Subcutaneous abdominal adipose tissue (tissue), 5 donors: ENCODE data around the gene PHOX2A.
"Not testable (repeated sequence)": the region's sequence is repeated elsewhere in the genome, so short reads cannot be mapped to it uniquely, and the experiment has no call there.

Experiments used
- H3K27ac ChIP-seq: one replicate; pipeline ENCODE4 v1.7.0; 2013; ENCODE audit warnings: low read depth, mild to moderate bottlenecking, inconsistent platforms, low read length, moderate library complexity
- H3K27me3 ChIP-seq, 5 donors: one replicate each; pipeline ENCODE4 v1.7.0; 2013; ENCODE audit warnings: low read length in 5 of 5, inconsistent platforms in 1 of 5; ENCODE audit not compliant: control insufficient read depth in 5 of 5, insufficient read depth in 4 of 5
- H3K36me3 ChIP-seq, 5 donors: one replicate each; pipeline ENCODE4 v1.7.0; 2013; ENCODE audit warnings: low read length in 5 of 5; ENCODE audit not compliant: control insufficient read depth in 5 of 5, insufficient read depth in 5 of 5
- H3K4me1 ChIP-seq, 5 donors: one replicate each; pipeline ENCODE4 v1.7.0; 2013; ENCODE audit warnings: low read length in 5 of 5, mild to moderate bottlenecking in 3 of 5, moderate library complexity in 1 of 5; ENCODE audit not compliant: control insufficient read depth in 5 of 5, insufficient read depth in 5 of 5
- H3K4me3 ChIP-seq, 5 donors: one replicate each; pipeline ENCODE4 v1.7.0; 2013; ENCODE audit warnings: low read length in 5 of 5, low read depth in 1 of 5
- H3K9ac ChIP-seq, 5 donors: one replicate each; pipeline ENCODE4 v1.7.0; 2013; ENCODE audit warnings: low read length in 5 of 5, mild to moderate bottlenecking in 4 of 5, moderate library complexity in 3 of 5
- H3K9me3 ChIP-seq, 5 donors: one replicate each; pipeline ENCODE4 v1.7.0; 2013; ENCODE audit warnings: low read length in 5 of 5; ENCODE audit not compliant: control insufficient read depth in 5 of 5
- donor health status: healthy.
- donor health status: healthy.
- donor health status: healthy.
- donor health status: healthy.
- donor health status: healthy.

Gene PHOX2A

GRCh38 chr11:72244060-72244360 lies at the start of gene PHOX2A:
PHOX2A (minus strand) TSS chr11:72244176; CDS start chr11:72244004, 172 bp downstream.
- Histone ChIP-seq H3K36me3 (no peaks in the 10 kb centered on the region), H3K9ac (no peak within 1 kb of the TSS), H3K9me3 (no peaks in the 10 kb centered on the region), H3K4me1 (peaks cover 4 to 29% (median 22%) of the 10 kb centered on the region in 5 donors), H3K27ac (no peak within 1 kb of the TSS), H3K4me3 (no peak within 1 kb of the TSS), H3K27me3 (peaks cover 39 to 50% (median 47%) of the 10 kb centered on the region in 5 donors)

GRCh38 chr11:72293391-72293790 lies 49.4 kb upstream of the PHOX2A start:
- Histone ChIP-seq H3K4me1 (peaks cover 0 to 20% (median 3%) of the 10 kb centered on the region in 5 donors), H3K27me3 (no peaks in the 10 kb centered on the region), H3K9me3 (no peaks in the 10 kb centered on the region), H3K27ac (no peak overlapping the region), H3K4me3 (no peak overlapping the region), H3K9ac (no peak overlapping the region), H3K36me3 (peaks cover 0 to 57% (median 41%) of the 10 kb centered on the region in 5 donors)

- Histone ChIP-seq H3K4me1 (peaks cover 0 to 20% (median 3%) of the 10 kb centered on the region in 5 donors), H3K9ac (no peak overlapping the region), H3K9me3 (no peaks in the 10 kb centered on the region), H3K4me3 (no peak overlapping the region), H3K27ac (no peak overlapping the region), H3K27me3 (no peaks in the 10 kb centered on the region), H3K36me3 (peaks cover 0 to 46% (median 30%) of the 10 kb centered on the region in 5 donors)
Observed at GRCh38 chr11:72292106-72292785, 48.3 kb upstream of the PHOX2A start.

- H3K4me1 ChIP-seq = peaks cover 0 to 20% (median 3%) of the 10 kb centered on the region in 5 donors
- H3K4me3 ChIP-seq, H3K27ac ChIP-seq, H3K27me3 ChIP-seq, H3K9me3 ChIP-seq, H3K9ac ChIP-seq: not testable (repeated sequence)
- peaks cover 0 to 33% (median 29%) of the 10 kb centered on the region in 5 donors for H3K36me3 ChIP-seq
Observed at GRCh38 chr11:72290741-72291140, 46.8 kb upstream of the PHOX2A start.

GRCh38 chr11:72287293-72287692 lies 43.3 kb upstream of the PHOX2A start:
- Histone ChIP-seq H3K36me3 (peaks cover 0 to 2% (median 0%) of the 10 kb centered on the region in 5 donors), H3K27me3 (peaks cover 0 to 7% (median 0%) of the 10 kb centered on the region in 5 donors), H3K4me3 (no peak overlapping the region), H3K9me3 (peaks cover 0 to 3% (median 0%) of the 10 kb centered on the region in 5 donors), H3K4me1 (peaks cover 0 to 9% (median 0%) of the 10 kb centered on the region in 5 donors), H3K27ac (no peak overlapping the region), H3K9ac (no peak overlapping the region)

GRCh38 chr11:72283947-72284346 lies 40.0 kb upstream of the PHOX2A start:
- no peaks in the 10 kb centered on the region for H3K36me3 ChIP-seq
- peaks cover 0 to 7% (median 0%) of the 10 kb centered on the region in 5 donors for H3K27me3 ChIP-seq
- H3K9ac ChIP-seq = no peak overlapping the region
- H3K27ac ChIP-seq = no peak overlapping the region
- H3K9me3 ChIP-seq = peaks cover 0 to 3% (median 0%) of the 10 kb centered on the region in 5 donors
- H3K4me3 ChIP-seq = no peak overlapping the region
- peaks cover 0 to 5% (median 0%) of the 10 kb centered on the region in 5 donors for H3K4me1 ChIP-seq

GRCh38 chr11:72280726-72281315 lies 36.8 kb upstream of the PHOX2A start:
- Histone ChIP-seq H3K27ac (no peak overlapping the region), H3K36me3 (no peaks in the 10 kb centered on the region), H3K4me3 (no peak overlapping the region), H3K27me3 (peaks cover 0 to 7% (median 0%) of the 10 kb centered on the region in 5 donors), H3K9me3 (peaks cover 0 to 3% (median 0%) of the 10 kb centered on the region in 5 donors), H3K9ac (no peak overlapping the region), H3K4me1 (peaks cover 0 to 5% (median 0%) of the 10 kb centered on the region in 5 donors)

GRCh38 chr11:72280037-72280436 lies 36.1 kb upstream of the PHOX2A start:
- Histone ChIP-seq H3K4me1 (peaks cover 0 to 5% (median 0%) of the 10 kb centered on the region in 5 donors), H3K36me3 (no peaks in the 10 kb centered on the region), H3K4me3 (no peak overlapping the region), H3K9ac (no peak overlapping the region), H3K27me3 (peaks cover 0 to 7% (median 0%) of the 10 kb centered on the region in 5 donors), H3K27ac (no peak overlapping the region), H3K9me3 (peaks cover 0 to 3% (median 0%) of the 10 kb centered on the region in 5 donors)

GRCh38 chr11:72278905-72279304 lies 34.9 kb upstream of the PHOX2A start:
- H3K4me1 ChIP-seq = peaks cover 0 to 5% (median 0%) of the 10 kb centered on the region in 5 donors
- H3K36me3 ChIP-seq = no peaks in the 10 kb centered on the region
- H3K4me3 ChIP-seq = no peak overlapping the region
- H3K27me3 ChIP-seq = peaks cover 0 to 4% (median 0%) of the 10 kb centered on the region in 5 donors
- H3K9me3 ChIP-seq = peaks cover 0 to 3% (median 0%) of the 10 kb centered on the region in 5 donors
- no peak overlapping the region for H3K9ac ChIP-seq
- no peak overlapping the region for H3K27ac ChIP-seq

GRCh38 chr11:72274435-72274834 lies 30.5 kb upstream of the PHOX2A start:
- Histone ChIP-seq H3K36me3 (no peaks in the 10 kb centered on the region), H3K9me3 (no peaks in the 10 kb centered on the region), H3K27ac (no peak overlapping the region), H3K27me3 (no peaks in the 10 kb centered on the region), H3K4me1 (no peaks in the 10 kb centered on the region), H3K9ac (no peak overlapping the region), H3K4me3 (no peak overlapping the region)
